DMS114 treated with DMSO at 0.1 percent for 48 hours (cell line): ENCODE results near the gene PXN.

ENCODE experiments used
- DNase-seq: peaks from one replicate; lab custom pipeline; 2025; ENCODE audit not compliant: unreplicated experiment; lab: John Stamatoyannopoulos, UW

The PXN gene

DNA sequence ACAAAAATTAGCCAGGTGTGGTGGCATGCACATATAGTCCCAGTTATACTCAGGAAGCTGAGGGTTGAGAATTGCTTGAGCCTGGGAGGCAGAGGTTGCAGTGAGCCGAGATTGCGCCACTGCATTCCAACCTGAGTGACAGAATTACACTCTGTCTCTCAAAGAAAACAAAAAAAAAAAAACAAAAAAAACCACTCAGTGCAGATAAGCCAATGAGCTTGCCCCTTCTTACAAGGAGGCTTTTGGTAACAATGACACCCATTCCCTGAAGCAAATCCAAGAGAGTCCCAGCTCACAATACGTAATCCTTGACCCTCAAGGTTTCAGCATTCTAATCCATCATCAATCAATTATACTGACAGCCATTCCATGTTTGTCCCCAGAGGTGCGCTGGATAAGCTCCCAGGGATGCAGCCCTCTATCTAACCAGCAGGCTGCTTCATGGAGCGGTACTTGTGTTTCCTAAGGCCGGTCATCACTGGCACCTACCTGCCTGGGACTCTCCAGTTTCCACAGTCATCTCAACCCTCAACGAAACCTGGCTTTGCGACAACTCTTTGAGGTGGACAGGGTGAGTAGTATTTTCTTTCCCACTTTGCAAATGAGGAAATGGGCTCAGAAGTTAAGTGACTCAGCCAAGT lies 83.4 kb downstream of the PXN start:
- DNase-seq = no peak

DNA sequence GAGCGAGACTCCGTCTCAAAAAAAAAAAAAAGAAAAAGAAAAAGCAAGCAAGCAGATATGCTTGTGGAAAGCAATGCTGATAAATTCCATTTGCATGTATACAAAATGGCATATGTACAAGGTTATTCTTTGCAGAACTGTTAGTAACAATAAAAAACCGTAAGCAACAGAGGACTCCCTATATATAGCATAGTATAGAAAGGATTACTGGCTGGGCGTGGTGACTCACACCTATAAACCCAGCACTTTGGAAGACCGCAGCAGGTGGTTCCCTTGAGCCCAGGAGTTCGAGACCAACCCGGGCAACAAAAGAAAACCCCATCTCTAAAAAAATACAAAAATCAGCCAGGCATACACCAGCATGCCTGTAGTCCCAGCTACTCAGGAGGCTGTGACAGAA lies 84.6 kb downstream of the PXN start:
- no peak for DNase-seq

DNA sequence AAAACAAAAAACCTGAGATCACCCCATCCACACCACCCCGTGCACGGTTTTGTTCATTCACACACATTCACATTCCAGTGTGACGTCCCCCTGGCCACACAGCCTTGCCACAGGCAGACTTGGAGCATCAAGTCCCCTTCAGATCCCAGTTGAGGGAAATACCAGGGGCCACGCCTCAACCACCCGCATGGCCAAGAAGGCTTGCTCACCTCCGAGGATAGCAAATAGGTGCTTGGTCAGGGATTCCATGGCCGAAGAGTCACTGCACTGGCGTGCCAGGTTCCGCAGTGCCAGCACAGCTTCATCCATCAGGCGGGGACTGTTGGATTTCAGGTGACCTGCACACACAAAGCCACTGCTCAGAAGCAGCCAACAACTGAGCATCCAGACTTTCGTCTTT lies 90.0 kb downstream of the PXN start:
- DNase-seq = no peak

DNA sequence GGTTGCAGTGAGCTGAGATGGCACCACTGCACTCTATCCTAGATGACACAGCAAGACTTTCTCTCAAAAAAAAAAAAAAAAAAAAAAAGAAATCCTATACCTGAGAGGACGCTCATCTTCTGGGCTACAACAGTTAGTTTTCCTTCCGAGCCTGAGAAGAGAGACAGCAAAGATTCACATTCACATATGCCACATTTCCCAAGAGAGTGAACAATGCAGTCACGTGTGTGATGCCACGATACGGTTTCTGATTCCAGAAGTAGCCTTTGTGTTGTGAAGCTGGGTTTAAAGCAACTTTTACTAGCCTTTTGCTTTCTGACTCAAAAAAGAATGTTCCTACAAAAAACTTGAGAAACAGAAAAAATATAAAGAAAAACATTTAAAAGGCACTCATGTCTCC lies 90.5 kb downstream of the PXN start:
- no peak for DNase-seq

DNA sequence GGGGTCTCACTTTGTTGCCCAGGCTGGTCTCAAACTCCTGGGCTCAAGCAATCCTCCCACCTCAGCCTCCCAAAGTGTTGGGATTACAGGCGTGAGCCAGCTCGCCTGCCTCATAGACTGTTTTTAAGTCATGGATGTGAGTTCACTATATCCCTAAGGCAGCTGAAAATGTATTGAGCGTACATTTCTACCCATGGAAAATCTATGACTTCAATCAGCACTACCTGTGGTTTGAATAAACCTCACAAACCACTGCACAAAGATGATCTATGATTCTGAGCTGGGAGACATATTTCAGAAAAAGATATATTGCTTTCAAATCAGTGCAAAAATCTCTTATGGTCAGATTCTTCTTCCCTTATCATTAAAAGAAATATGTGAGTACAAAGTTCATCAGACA lies 93.5 kb downstream of the PXN start:
- DNase-seq = no peak

DNA sequence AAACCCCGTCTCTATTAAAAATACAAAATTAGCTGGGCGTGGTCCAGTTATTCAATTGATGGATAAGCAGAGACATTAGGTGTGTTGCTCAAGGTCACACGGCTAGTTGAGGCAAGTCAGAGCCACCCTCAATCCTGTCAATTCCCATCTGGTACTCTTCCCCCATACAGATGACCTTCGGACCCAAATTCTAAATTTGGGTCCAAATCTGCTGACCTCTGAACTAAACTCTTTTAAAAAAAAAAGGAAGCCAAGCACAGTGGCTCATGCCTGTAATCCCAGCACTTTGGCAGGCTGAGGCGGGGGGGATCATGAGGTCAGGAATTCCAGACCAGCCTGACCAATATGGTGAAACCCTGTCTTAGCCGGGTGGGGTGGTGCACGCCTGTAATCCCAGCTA lies 94.9 kb downstream of the PXN start:
- DNase-seq = no peak

DNA sequence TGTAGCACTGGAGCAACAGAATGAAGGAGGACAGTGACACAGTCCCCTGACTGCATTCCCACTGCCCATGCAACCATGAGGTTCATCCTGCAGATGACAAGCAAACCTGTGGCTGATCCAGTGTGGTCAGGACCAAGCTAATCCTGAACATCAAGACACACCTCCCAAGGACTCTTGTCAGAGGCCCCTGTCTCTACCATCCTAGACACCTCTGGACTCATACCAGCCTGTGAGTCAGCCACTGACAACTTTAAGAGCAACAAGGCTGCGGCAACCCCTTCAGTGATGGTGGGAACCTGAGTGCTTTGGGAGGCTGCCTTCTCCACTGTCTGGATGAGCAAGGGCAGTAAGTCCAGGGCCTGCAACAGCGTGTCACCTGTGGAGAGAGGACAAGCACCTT lies 95.6 kb downstream of the PXN start:
- no peak for DNase-seq

DNA sequence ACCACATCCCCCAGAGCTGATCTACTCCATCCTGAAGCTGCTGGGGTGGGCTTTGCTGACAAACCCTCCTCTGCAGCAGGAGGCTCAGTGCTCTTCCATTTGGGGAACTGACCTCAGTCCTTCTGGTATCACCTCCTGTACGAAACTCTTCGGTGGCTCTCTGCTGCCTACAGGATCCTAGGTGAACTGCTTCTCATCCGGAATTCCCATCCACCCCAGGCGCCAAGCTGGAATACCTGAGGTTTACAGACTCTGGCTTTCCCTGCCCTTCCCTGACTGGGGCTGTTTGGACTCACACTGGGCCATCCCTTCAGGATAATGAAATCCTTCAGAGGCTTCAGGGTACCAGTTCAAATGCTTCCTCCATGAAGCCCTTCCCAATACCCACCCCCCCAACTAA lies 97.2 kb downstream of the PXN start:
- DNase-seq = no peak

DNA sequence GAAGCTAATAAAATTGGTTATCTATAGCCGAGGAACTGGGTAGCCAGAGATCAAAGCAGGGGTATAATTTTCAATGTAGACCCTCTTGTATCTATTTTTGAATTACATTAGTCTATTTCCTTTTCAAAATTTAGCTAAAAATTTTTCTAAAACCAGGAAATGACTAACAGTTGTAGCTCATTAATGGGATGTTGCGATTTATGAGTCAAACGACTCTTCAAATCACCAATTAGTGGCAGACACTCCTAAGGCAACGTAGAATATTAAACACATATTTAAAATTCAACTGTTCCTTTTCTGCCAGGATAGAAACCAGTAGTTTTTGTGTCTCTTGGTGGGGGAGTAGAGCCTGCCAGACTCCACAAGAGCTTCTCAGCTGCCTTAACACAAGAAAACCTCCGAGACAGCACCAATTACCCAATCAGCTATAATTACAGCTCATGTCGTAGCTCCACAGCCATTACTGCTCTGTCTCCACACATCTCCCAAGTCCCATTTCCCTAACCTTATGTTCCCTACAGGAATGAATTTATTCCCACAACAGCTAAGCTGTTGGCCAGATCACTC lies 97.9 kb downstream of the PXN start:
- no peak for DNase-seq

DNA sequence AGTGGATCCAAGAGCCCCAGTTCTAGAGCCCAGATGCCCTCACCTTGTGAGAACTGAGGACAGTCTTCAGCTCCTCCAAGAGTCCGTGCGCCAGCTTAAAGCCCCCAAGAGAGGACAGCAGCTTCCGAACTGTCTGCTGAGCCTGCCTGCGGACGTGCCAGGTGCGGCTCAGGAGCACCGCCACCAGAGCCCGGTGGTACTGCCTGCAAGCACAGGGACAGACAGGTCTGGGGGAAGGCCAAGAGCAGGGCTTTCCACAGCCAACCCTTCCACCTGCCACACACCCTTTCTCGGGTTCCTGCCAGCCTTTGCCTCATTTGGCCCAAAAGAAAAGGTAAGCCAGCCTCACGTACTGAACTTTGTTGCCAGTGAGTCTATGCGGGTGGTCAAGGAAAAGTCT lies 101.2 kb downstream of the PXN start:
- no peak for DNase-seq

DNA sequence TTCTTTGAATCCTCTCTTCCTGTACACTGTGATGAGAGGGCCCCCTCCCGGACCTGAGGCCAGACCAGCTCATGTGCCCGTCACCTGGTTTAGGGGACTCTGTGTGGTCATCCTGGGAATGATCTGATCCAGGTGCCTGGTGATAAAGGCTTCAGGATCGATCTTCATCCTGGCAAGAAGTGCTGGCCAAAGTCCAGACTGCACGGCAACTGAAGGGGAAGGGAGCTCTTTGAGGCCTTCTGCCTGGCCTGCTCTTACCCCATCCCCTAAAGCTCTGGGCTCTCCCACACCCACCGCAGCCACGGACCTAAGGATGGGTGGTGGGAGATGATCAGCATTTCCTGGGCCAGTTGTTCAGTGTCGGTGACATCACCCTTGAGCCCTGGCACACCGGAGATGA lies 102.8 kb downstream of the PXN start:
- DNase-seq = no peak

DNA sequence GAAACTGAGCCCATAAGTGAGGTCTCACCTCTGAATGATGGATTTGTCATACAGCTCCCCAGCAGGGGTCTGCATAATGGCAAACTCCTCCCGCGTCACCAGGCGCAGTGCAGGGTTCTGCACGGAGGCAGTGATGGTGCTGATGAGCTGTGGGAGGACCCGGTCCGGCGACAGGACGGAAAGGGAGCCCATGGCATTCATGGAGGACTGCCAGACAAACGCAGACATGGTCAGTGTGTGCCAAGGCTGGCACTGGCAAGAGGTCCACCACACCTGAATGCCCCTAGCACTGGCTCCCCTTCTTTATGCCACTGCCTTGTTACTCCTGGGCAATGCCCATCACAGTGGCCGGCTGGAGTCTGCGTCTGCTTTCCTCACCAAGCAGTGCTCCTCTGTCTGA lies 103.7 kb downstream of the PXN start:
- no peak for DNase-seq
